Left lung (tissue), 10 donors: ENCODE results near the gene CUX1. TPM values are rescaled to one million over a fixed set of nuclear protein-coding genes. Genes with fewer than 3 reads are reported as not detected.

Experiments used
- ATAC-seq: fragments of 200-7000 bp; cut with Tn5 transposase; one replicate; pipeline ENCODE4 v1.9.1; 2020; ENCODE audit warnings: moderate library complexity
- DNase-seq, 4 donors: peaks; one replicate each; pipeline ENCODE4 v3.0.0-alpha.2; 2013 to 2020
- H3K27ac ChIP-seq, 2 donors: fragments of 200-600 bp; sonication (generic) in 1 of 2; one replicate each; pipeline versions ENCODE4 v1.5.0 to v1.8.0; 2020 to 2021
- H3K27me3 ChIP-seq, 2 donors: fragments of 200-600 bp; sonication (generic) in 1 of 2; one replicate each; pipeline versions ENCODE4 v1.5.0 to v1.8.0; 2020 to 2021
- H3K36me3 ChIP-seq, 2 donors: fragments of 200-600 bp; sonication (generic) in 1 of 2; one replicate each; pipeline versions ENCODE4 v1.5.0 to v1.8.0; 2020 to 2021
- H3K4me1 ChIP-seq, 2 donors: fragments of 200-600 bp; one replicate each; pipeline ENCODE4 v1.8.0; 2021
- H3K4me3 ChIP-seq, 2 donors: fragments of 200-600 bp; sonication (generic) in 1 of 2; one replicate each; pipeline versions ENCODE4 v1.5.0 to v1.8.0; 2020 to 2021; ENCODE audit warnings: mild to moderate bottlenecking in 1 of 2
- H3K9me3 ChIP-seq, 2 donors: fragments of 200-600 bp; sonication (generic) in 1 of 2; one replicate each; pipeline versions ENCODE4 v1.5.0 to v1.8.0; 2020 to 2021
- CTCF ChIP-seq, 2 donors: fragments of 200-600 bp; sonication (generic) in 1 of 2; IDR thresholded peaks; one replicate each; pipeline versions ENCODE4 v1.5.0 to v1.8.0; 2021; ENCODE audit warnings: antibody characterized with exemption in 2 of 2
- intact Hi-C, 2 donors: fragments of 100-400 bp; cut with DNase I; formaldehyde crosslinking; loops; one replicate each; pipeline versions ENCODE4 v1.11.2 to v1.14.2; 2022
- polyA plus RNA-seq, 6 donors: library from polyadenylated mRNA; unstranded; fragments of 120-200 nt; gene quantifications; one replicate each; pipeline ENCODE4 v1.2.1, GENCODE V29; 2013; ENCODE audit not compliant: insufficient read length in 6 of 6
- total RNA-seq, 2 donors: library from RNA; stranded (reverse); fragmentation: NEBNext Ultra II Directional; extraction: Animal tissue kit (Norgen Biotek cat#: 25700); gene quantifications; one replicate each; pipeline ENCODE4 v1.2.1, GENCODE V29; 2021
- donor health status: DM: no; HTN: yes; CAD: no.
- donor health status: DM: no; HTN: no; CAD: no.

CUX1 gene
- total and polyA plus RNA-seq, 8 donors = 86.4 to 157 (median 96.4) TPM

DNA sequence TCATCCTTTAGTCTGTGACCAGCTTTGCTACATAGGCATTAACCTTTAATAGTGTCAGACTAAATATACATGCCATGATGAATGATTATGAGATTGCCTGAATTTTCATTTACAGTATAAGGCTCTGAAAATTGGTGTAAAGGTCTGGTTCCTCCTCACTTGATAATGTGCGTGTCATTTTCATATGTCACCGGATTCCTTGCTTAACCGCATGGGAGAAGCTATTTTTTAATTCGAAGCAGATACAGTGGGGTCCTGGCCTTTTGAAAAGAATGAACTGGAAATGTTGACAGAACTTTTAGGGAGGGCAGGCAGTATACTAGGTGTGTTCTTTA lies 276.9 kb downstream of the CUX1 start:
- no peak overlapping the region for H3K27ac ChIP-seq
- H3K9me3 ChIP-seq = no peaks in the 10 kb centered on the region
- peaks cover 0 to 4% of the 10 kb centered on the region in 2 donors for H3K4me1 ChIP-seq
- H3K27me3 ChIP-seq = no peaks in the 10 kb centered on the region
- peaks cover 0 to 21% of the 10 kb centered on the region in 2 donors for H3K36me3 ChIP-seq
- no peak for TF ChIP-seq CTCF (IDR thresholded peaks at IDR 0.05)
- ATAC-seq (no peak), DNase-seq (no peak)
- no peak overlapping the region for H3K4me3 ChIP-seq
- intact Hi-C loops = no loop called here

DNA sequence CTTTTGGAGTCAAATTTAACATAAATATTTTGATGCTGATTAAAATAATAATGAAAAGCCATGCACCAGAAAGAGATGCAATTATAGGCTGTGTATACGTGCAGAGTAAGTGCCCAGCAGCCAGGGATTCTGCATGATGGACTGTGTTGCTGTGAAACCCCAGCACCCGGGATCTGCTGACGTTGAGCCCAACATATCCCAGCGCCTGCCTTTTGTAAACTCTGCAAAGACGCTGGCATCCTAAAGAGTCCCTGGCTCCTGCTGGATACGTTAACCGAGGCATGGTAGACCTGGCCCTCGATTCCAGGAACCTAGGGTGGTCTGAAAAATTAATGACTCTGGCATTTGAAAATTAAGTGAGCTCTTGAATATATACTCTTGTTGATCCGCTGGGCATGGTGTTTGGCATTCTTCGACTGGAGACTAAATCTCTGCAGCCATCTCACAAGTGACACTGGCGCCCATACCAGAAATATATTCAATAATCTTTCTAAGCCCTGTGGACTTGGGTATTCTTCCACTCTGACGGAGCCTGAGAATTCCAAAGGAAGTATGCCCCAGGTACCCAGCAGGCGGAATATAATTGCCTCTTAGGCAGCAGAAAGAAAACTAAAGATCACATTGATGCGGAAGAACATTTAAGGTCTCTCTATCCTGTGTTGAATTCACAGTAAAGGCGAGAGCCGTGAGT lies 278.0 kb downstream of the CUX1 start:
- no peak for ATAC-seq
- Histone ChIP-seq H3K27me3 (no peaks in the 10 kb centered on the region), H3K4me3 (no peak overlapping the region), H3K9me3 (no peaks in the 10 kb centered on the region), H3K4me1 (no peaks in the 10 kb centered on the region), H3K36me3 (peaks cover 0 to 32% of the 10 kb centered on the region in 2 donors), H3K27ac (no peak overlapping the region)
- TF ChIP-seq CTCF (IDR thresholded peaks at IDR 0.05) = no peak
- DNase-seq = no peak
- intact Hi-C loops = no loop called here

- TF ChIP-seq CTCF (IDR thresholded peaks at IDR 0.05) = no peak
- H3K4me3 ChIP-seq = no peak overlapping the region
- no peaks in the 10 kb centered on the region for H3K9me3 ChIP-seq
Observed at GRCh38 chr7:102096012-102096332, 278.5 kb downstream of the CUX1 start.

DNA sequence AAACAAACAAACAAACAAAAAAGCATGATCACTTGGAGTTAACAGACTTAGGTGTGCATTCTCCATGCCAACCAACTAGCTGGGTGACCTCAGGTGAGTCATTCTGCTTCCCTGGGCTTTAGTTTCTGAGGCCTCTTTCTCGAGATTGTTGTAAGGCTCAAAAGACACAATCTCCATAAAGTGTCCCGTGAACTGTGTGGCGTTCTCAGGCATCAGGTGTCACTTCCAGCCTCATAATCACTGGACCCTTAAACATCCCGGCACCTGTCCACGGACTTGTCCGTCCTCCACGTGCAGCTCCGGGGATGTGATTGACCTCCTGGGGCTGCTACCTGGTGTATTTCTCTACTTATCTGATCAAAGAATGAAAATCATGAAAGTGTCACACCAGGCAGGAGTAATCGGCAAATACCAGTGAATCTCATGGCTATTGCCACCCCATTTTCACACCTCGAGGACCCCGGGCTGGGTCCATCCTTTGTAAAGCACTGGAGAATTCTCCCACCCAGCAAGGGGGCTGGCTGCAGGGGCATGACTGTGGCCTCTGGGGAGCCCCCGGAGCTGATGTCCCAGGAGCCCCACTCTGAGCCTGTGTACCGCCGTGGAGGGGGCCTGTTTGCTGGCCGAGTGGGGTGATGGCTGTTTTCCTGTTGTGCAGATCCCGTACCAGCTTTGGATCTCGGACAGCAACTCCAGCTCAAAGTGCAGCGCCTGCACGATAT lies 279.4 kb downstream of the CUX1 start:
- H3K27ac ChIP-seq = no peak overlapping the region
- DNase-seq (no peak), ATAC-seq (no peak)
- H3K4me1 ChIP-seq = no peaks in the 10 kb centered on the region
- H3K27me3 ChIP-seq = no peaks in the 10 kb centered on the region
- intact Hi-C loops = no loop called here
- H3K36me3 ChIP-seq = peaks cover 0 to 46% of the 10 kb centered on the region in 2 donors
- no peak overlapping the region for H3K4me3 ChIP-seq
- H3K9me3 ChIP-seq = no peaks in the 10 kb centered on the region
- TF ChIP-seq CTCF (IDR thresholded peaks at IDR 0.05) = no peak

More at GRCh38 chr7:102096012-102096332, 278.5 kb downstream of the CUX1 start:
- Histone ChIP-seq H3K27me3 (no peaks in the 10 kb centered on the region), H3K36me3 (peaks cover 0 to 37% of the 10 kb centered on the region in 2 donors), H3K27ac (no peak overlapping the region), H3K4me1 (no peaks in the 10 kb centered on the region)
- ATAC-seq (no peak), DNase-seq (no peak)
- intact Hi-C loops = no loop called here

DNA sequence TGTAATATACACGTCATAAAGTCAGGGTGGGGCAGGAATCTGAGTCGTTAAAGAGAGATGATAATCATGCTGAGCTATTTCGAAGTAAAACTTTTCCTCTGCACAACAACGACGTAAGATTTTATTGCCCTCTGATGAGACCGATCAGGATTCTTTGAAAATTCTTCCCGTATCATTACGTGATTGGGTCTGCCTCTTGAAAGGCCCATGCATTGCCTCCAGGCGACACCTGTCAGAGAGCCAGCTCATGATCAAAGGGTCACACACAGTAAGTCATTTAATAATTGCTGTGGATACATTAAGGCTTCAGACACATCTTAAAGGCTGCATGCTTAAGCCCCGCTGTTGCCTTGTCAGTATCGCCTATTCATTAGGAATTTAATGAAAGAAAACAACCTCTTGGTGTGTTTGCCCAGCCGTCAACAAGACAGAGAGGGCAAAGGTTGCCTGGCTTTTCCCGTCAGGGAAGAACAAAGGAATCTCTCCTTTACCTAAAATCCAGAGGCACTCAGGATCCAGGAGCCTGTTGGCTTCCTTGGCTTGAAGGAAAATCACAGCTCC lies 280.3 kb downstream of the CUX1 start:
- no peak for ATAC-seq
- TF ChIP-seq CTCF (IDR thresholded peaks at IDR 0.05) = no peak
- H3K4me3 ChIP-seq = no peak overlapping the region
- no peaks in the 10 kb centered on the region for H3K9me3 ChIP-seq
- no peak for DNase-seq
- intact Hi-C loops = no loop called here
- H3K36me3 ChIP-seq = peaks cover 0 to 54% of the 10 kb centered on the region in 2 donors
- no peaks in the 10 kb centered on the region for H3K27me3 ChIP-seq
- no peaks in the 10 kb centered on the region for H3K4me1 ChIP-seq
- no peak overlapping the region for H3K27ac ChIP-seq
